Measurements from ENCODE around the gene VTA1.
"Not testable (repeated sequence)": the region's sequence is repeated elsewhere in the genome, so short reads cannot be mapped to it uniquely, and the experiment has no call there.

VTA1 gene

DNA sequence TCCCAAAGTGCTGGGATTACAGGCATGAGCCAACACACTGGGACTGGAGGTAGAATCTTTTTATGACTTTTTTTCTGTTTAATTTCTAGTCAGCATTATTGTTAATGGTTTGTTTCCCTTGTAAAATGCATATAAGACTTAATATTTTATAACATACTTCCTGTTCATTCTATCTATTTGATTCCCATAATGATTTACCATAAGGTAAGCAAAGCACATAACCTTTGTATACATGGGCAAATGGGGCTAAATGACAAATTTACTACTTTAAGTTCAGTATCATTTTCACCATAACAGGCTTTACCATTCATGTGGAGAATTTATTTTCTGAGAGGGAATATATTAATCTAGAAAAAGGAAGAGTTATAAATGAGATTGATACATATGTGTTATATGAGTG is 24.3 kb downstream of the VTA1 start:
- DNase-seq (ENCODE audit: low read depth, low spot score), result no peak

DNA sequence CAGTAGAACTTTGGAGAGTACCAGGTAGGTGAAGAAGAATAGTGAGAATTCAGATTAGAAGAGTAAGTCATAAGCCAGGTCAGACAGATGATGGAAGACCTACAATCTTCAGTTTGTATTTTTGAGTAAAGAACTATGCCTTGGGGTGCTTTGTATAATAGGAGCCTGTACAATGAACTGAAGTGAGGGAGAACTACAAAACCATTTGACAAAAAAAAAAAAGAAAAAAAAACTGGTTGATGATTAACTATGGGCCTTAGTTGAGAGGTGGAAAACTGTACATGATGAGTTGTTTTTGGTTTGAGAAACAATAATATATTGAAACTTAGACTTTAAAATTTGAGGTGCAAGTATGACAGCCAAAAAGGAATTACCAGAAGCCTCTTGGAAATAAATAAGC is 25.7 kb downstream of the VTA1 start:
- no peak for DNase-seq (ENCODE audit: low read depth, low spot score)

DNA sequence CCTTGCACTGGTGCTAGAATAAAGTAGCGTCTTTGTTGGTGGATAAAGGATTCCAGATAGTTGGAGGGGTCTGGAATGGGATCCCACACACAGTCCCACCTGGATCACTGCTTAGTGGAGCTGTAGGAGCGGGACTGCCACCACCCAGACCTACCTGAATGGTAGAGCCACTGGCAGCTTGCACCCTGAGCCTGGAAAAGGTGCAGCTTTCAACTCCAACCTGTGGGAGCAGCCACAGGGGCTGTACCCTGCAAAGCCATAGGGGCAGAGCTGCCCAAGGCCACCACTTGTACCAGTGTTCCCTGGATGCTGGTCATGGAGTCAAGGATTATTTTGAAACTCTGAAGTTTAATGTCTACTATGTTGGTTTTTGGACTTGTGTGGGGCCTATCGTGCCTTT is 26.9 kb downstream of the VTA1 start:
- DNase-seq (ENCODE audit: low read depth, low spot score), result no peak

DNA sequence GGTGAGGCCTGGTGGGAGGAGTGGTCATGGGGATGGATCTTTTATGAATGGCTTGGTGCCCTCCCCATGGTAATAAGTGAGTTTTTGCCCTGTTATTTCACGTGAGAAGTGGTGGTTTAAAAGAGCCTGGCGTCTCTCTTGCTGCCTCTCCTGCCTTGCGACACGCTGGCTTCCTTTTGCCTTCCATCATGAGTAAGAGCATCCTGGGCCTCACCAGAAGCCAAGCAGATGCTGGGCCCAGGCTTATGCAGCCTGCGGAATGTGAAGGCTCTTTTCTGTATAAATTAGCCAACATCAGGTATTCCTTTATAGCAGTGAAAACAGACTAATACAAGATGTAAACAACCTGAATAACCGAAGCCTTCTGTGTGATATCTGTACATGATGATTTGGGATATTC is 27.6 kb downstream of the VTA1 start:
- DNase-seq (ENCODE audit: low read depth, low spot score), result no peak

DNA sequence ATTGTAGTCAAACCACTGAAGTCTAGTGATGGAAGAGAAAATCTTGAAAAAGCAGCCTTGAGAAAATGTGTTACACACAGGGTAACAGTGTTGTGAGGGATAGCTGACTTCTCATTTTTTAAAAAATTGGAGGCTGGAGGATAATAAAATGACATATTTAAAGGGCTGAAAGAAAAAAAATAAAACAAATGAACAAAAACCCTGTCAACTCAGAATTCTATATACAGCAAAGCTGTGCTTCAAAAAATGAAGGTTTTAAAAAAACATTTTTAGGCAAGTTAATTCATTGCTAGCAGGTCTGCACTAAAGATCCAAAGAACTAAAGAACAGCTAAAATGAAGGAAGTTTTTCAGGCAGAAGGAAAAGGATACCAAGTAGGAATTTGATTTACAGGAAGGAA is 31.1 kb downstream of the VTA1 start:
- DNase-seq (ENCODE audit: low read depth, low spot score), result no peak

DNA sequence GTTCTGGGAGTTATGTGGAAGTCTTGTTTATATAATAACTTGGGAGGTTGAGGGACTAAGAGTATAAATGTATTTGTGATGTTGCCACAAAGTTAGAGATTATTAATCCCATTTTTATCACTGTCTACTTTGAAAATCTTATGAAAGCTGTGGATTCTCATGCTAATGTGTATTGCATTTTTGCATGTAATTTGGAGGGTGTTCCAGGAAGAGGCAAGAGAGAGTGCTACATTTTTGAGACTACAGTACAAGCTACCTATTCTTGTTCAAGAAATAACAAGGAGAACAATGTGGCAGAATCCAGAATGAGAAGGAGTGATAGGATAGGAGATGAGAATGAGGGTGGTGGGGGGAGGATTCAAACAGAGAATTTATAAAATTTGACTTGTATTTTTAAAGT is 34.9 kb downstream of the VTA1 start:
- DNase-seq (ENCODE audit: low read depth, low spot score), result no peak

DNA sequence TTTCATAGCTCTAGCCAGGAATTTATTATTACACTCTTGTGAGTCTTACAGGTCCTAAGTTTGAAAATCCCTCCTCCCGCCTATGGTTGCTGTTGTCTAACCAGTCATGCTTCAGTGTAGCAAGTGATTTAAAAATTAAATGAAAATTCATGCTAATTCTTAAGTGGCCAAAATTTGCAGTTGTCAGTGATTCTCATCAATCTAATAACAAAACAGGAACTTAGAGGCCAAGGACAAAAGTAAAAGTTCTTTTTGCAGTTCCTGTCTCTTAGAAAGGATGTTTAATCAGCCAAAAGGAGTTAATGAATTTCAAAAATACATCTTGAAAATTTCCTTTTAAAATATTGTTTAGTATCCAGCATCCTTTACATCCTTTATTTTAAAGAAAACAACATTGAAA is 36.3 kb downstream of the VTA1 start:
- no peak for DNase-seq (ENCODE audit: low read depth, low spot score)

DNA sequence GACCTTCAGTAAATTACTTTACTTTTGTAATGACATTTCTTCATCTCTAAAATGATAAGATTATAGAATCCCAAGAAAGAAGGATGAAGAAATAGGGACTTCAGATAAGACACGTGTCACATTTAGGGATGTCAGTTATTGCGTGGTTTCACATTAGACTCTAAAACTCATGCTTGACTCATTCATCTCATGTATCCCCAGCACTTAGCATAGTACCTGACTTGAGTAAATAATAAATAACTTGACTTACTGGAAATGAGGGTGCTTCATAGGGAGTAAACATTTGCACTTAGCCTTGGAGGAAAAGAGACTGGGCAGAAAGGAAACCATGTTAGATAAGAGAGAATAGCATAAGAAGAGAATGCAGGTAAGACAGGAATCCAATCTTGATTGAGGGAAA is 37.2 kb downstream of the VTA1 start:
- DNase-seq (ENCODE audit: low read depth, low spot score), result no peak

DNA sequence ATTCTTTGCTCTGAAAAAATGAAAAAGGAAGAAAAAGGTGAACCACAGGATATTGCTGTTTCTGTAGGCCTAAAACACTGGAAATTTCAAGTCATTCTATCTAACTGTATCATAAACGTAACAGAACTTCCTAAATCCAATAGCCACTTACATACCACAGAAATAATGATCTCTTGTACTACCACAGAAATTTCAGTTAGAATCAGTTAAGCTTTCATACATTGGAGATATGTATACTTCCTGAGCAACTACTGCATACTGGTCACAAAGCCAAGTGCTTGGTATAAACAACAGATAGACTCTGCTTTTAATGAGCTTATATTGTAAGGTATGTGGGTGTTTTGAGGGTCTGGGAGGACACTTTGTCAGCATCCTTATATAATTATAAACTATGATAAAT is 38.6 kb downstream of the VTA1 start:
- DNase-seq (ENCODE audit: low read depth, low spot score), result no peak

DNA sequence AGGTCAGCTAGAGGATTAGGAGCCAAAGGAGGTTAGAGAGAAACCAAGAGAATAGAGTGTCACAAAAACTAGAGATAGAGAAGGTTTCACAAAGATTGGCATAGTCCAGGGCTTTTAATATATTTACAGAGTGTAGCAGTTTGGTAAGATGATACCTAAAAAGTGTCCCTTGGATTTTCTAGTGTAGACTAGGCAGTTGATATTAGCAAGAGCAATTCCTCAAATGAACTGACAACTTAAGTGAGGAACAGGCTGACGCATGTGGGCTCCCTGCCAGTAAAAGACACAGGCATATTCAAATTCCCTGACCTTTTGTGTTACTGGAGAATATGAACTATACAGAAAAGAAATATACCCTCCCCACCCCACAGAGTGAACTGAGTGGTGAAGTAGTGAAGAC is 40.1 kb downstream of the VTA1 start:
- no peak for DNase-seq (ENCODE audit: low read depth, low spot score)

DNA sequence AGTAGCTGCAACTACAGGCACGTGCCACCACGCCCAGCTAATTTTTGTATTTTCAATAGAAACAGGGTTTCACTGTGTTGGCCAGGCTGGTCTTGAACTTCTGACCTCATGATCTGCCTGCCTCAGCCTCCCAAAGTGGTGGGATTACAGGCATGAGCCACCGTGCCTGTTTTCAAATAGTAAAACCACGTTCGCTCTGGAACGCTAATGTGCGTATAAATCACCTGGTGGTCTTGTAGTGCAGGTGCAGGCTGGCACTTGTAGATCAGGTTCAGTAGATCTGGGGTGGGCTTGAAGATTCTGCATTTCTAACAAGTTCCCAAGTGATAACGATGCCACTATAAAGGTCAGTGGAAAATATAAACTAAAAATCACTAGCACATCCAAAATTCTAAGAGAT is 41.3 kb downstream of the VTA1 start:
- not testable (repeated sequence) for DNase-seq (ENCODE audit: low read depth, low spot score)

DNA sequence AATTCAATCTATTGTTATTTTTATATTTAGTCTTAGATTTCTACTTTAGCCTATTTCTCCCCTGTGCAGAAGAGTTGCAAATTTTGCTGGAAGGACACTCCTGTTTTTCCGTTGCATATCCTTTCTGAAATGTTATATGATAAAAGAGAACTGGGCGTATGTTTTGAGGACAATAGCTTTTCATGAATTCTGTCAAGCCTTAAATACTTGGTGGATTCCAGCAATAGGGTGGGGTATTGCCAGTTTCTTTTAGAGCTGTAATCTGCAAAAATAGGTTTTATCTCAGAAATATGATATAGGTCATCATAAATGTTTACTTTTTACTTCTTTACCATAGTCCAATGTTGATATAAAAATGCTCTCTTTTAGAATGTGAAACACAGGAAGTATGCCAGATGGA is 42.0 kb downstream of the VTA1 start:
- DNase-seq (ENCODE audit: low read depth, low spot score), result no peak

DNA sequence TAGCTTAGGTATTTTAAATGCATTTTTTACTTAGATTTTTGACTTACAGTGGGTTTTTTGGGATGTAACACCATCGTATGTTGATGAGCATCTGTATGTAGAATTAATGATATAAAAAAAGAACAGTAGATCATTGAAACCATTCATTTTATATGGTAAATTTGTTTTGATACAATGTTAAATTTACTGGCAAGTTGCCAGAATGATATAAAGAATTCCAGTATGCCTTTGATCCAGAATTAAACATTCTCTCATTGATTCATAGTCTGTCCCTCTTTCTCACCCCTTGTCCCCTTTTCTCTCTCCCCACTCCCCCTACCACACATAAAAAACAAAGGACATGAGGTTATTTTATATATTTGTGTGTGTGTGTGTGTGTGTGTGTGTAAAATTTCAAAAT is 45.3 kb downstream of the VTA1 start:
- DNase-seq (ENCODE audit: low read depth, low spot score), result no peak

DNA sequence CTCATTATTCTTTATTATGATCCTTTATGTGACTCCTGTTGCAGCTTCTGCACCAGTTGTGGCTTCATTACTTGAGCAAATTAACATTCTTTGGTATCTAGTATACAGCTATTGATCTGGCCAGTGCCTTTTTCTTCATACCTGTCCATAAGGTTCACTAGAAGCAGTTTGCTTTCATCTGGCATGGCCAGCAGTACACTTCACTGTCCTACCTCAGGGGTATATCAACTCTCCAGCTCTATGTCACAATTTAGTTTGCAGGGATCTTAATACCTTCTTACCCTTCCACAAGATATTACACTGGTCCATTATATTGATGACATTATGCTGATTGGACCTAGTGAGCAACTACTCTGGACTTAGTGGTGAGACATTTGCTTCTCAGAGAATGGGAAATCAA is 46.6 kb downstream of the VTA1 start:
- DNase-seq (ENCODE audit: low read depth, low spot score), result no peak

DNA sequence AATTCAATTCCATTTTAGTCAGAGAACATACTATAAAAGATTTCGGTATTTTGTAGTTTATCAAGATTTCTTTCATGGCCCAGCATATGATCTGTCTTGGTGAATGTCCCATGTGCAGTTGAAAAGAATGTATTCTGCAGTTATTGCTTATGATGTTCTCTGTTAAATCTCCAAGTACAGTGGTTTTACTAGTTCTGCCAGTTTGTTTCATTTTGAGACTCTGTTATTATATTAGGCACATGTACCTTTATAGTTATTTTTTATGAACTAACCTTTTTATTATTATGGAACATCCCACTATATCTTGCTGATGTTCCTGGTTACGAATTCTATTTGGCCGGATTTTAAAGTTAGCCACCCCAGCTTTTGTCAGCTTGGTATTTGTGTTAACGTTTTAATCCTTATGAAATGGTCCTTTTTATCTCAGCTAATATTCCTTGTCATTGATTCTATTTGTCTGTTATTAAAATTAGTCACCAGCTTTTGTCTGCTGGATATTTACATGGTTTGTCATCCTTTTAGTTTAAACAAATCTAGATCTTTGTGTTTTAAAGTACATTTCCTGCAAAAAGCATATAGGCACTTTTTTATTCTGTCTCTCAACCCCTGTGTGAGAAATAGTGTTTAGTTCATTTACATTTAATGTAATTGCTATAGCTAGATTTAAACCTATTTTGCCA is 48.9 kb downstream of the VTA1 start:
- DNase-seq (ENCODE audit: low read depth, low spot score), result no peak

DNA sequence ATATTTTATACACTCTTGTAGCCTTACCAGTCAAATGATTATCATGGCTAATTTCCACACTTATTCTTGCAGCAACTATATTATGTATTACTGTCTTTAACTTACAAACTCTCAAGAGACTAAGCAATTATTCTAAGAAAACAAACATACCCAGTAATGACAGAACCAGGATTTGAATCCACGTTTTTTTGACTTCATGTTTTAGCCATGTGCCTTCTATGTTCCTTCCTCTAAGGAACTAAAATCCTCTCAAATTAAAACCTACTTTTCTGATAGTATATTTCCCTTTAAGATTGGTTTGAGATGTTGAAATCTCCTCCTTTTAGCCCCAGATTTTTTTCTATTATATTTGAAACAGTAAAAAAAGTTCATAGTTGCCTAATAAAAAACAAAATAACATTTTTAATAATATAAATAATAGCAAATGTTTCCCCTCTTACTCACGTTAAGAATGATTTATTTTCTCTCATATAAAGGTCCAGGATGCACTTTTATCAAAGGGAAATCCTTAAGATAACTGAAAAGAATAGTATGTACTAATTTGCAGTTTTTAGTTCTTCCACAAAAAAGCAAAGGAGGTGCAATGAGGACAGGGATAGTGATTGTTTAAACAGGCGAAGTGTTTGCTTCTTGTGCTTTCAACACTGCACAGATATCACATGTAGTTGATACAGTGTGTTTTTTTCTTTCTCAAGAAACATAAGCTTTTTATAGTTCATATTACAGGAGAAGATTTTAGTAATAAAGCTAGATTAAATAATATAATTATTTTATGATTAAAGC is 54.0 kb downstream of the VTA1 start:
- DNase-seq (ENCODE audit: low read depth, low spot score), result no peak

DNA sequence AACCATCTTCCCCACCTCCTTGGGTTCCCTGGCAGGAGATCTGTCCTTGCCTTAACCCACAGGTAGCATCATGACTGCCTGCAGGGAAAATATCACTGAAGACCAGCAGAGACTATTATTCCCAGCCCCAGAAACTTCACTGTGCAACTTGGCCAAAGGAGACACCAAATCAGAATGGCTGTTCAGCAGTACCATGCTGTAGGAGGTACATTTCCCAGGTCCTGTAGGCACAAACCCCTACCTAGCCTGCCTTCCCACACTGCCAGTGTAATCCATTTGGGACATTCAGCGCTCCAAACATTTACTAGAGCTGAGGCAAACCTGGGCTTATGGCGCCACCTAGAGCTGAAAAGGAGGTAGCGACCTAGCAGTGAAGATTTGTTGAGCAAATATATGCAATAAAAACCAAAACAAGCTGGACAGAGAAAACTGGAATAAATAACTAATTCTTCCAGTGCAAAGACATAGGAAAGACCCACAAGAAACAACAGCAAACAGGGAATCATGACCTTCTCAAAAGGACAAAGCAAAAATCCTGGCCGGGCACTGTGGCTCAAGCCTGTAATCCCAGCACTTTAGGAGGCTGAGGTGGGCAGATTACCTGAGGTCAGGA is 60.3 kb downstream of the VTA1 start:
- DNase-seq (ENCODE audit: low read depth, low spot score), result peak; percentile 35

DNA sequence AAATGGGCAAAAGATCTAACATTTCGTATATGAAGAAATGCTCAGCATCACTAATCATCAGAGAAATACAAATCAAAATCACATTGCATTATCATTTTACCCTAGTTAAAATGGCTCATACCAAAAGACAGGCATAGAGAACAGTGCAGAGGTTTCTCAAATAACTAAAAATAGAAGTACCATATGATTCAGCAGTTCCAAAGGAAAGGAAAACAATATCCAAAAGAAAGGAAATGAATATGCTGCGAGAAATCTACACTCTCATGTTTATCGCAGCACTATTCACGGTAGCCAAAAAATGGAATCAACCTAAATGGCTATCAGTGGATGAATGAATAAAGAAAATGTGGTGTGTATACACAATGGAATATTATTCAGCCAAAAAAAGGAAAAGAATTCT is 63.5 kb downstream of the VTA1 start:
- DNase-seq (ENCODE audit: low read depth, low spot score), result no peak

DNA sequence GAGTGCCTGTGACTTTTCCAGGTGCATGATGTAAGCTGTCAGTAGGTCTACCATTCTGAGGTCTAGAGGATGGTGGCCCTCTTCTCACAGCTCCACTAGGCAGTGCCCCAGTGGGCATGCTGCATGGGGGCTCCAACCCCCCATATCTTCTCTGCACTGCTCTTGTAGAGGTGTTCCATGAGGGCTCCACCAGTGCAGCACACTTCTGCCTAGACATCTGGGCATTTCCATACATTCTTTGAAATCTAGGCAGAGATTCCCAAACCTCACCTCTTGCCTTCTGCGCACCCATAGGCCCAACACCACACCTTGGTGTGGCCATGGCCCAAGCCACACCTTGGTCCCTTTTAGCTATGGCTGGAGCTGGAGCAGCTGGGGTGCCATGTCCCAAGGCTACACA is 66.3 kb downstream of the VTA1 start:
- DNase-seq (ENCODE audit: low read depth, low spot score), result no peak

DNA sequence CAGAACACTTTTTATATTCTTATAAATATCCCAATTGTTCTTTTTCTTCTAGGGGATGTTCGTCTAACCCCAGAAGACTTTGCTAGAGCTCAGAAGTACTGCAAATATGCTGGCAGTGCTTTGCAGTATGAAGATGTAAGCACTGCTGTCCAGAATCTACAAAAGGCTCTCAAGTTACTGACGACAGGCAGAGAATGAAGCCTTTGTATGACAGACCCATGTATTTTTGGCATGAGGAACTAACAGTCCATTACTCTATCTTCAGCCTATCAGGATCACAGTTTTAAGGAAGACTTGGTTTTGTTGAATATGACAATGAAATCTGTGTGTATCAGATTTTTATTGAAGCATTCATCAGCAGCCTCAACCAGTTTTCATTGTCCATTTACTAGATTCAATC is 71.4 kb downstream of the VTA1 start:
- DNase-seq (ENCODE audit: low read depth, low spot score), result no peak

DNA sequence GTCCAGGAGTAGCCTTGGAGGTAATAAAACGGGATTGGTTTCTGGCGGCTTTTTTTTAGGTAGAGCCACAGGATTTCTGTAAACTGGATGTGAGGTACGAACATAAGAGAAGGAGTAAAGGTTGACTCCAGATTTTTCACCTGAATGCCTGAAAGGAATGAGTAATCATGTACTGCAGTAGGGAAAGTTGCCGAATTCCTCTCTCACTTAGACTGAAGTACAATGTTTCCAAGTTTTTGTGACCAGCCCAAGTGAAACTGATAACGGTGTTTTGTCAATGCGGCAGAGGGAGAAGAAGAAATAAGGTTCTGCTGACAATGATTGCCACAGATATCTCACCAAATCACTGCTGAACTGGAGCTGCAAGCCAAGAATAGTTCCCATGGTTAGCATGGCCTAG is 75.0 kb downstream of the VTA1 start:
- no peak for DNase-seq (ENCODE audit: low read depth, low spot score)

DNA sequence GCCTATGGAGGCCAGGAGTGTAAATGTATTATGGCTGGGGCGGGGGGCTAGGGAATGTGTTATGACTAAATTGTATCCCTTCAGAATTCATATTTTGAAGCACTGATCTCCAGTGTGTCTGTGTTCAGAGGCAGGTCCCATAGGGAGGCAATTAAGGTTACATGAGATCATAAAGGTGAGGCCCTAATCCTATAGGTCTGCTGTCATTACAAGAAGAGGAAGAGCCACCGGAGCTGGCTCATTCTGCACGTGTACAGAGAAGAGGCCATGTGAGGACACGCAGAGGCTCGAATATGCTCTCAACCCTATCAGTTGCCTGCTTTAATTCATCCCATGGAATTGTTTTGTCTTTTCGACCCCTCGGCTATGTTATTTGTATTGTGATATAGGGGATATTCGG is 76.9 kb downstream of the VTA1 start:
- no peak for DNase-seq (ENCODE audit: low read depth, low spot score)

DNA sequence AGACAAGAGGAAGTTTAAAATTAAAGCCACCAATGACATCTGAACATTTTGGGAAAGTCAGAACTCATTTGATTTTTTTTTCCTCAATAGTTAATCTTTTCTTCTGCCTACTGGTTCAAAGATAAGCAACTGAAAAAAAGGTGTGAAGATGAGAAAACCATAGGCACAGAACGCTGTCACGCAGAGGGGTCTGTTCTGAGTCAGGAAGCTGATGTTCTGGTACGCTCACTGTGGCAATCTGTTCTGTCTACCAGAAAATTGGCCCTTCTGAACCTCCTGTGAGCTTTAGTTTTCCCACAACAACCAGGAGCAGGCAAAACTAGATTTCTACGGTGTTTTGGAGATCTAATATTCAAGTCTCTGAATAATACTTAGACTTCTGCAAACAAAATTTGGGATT is 78.1 kb downstream of the VTA1 start:
- no peak for DNase-seq (ENCODE audit: low read depth, low spot score)

Measured in iPS DF 19.7 (cell line).